Trophoblast cell (in vitro differentiated cells and primary cell): Measurements from ENCODE around the gene CLEC3A. TPM values are rescaled to one million over a fixed set of nuclear protein-coding genes. Genes with fewer than 3 reads are reported as not detected.

Source experiments
- DNase-seq, 2 donors: peaks; one replicate each; pipeline ENCODE4 v3.0.0-alpha.2; 2016
- H2AFZ ChIP-seq: 2 replicates; pipeline ENCODE4 v1.6.1; 2013; ENCODE audit warnings: low read length, moderate library complexity, mild to moderate bottlenecking; ENCODE audit not compliant: insufficient read depth, poor library complexity
- H2AK5ac ChIP-seq: 2 replicates; pipeline ENCODE4 v1.6.1; 2013; ENCODE audit warnings: mild to moderate bottlenecking, low read length
- H2BK120ac ChIP-seq: 2 replicates; pipeline ENCODE4 v1.6.1; 2013; ENCODE audit warnings: low read length, mild to moderate bottlenecking, moderate library complexity; ENCODE audit not compliant: insufficient read depth, poor library complexity
- H2BK12ac ChIP-seq: 2 replicates; pipeline ENCODE4 v1.6.1; 2013; ENCODE audit warnings: mild to moderate bottlenecking, low read length, moderate library complexity
- H2BK5ac ChIP-seq: 2 replicates; pipeline ENCODE4 v1.6.1; 2013; ENCODE audit warnings: low read length, low read depth, moderate library complexity, mild to moderate bottlenecking; ENCODE audit not compliant: poor library complexity
- H3K14ac ChIP-seq: 2 replicates; pipeline ENCODE4 v1.6.1; 2013; ENCODE audit warnings: mild to moderate bottlenecking, low read length
- H3K18ac ChIP-seq: 2 replicates; pipeline ENCODE4 v1.6.1; 2013; ENCODE audit warnings: mild to moderate bottlenecking, low read length
- H3K23ac ChIP-seq: 2 replicates; pipeline ENCODE4 v1.6.1; 2013; ENCODE audit warnings: low read length
- H3K27ac ChIP-seq: 2 replicates; pipeline ENCODE4 v1.5.1; 2013; ENCODE audit warnings: low read depth, mild to moderate bottlenecking, inconsistent platforms, low read length, moderate library complexity
- H3K27me3 ChIP-seq: 2 replicates; pipeline ENCODE4 v1.6.1; 2013; ENCODE audit warnings: inconsistent platforms, mild to moderate bottlenecking, low read length, moderate library complexity; ENCODE audit not compliant: insufficient read depth
- H3K36me3 ChIP-seq, 2 experiments: 1 replicate in 1 of 2; 2 replicates in 1 of 2; pipeline ENCODE4 v1.6.1; 2013; ENCODE audit warnings: low read length in 2 of 2, mild to moderate bottlenecking in 2 of 2, moderate library complexity in 1 of 2; ENCODE audit not compliant: insufficient read depth in 2 of 2, control insufficient read depth in 1 of 2
- H3K4ac ChIP-seq: 2 replicates; pipeline ENCODE4 v1.6.1; 2013; ENCODE audit warnings: low read depth, mild to moderate bottlenecking, low read length, moderate library complexity
- H3K4me1 ChIP-seq, 2 experiments: 1 replicate in 1 of 2; 2 replicates in 1 of 2; pipeline ENCODE4 v1.6.1; 2013; ENCODE audit warnings: low read length in 2 of 2, mild to moderate bottlenecking in 2 of 2, moderate library complexity in 1 of 2; ENCODE audit not compliant: insufficient read depth in 2 of 2, control insufficient read depth in 1 of 2
- H3K4me2 ChIP-seq: 2 replicates; pipeline ENCODE4 v1.6.1; 2013; ENCODE audit warnings: inconsistent platforms, mild to moderate bottlenecking, low read length, moderate library complexity
- H3K4me3 ChIP-seq: 2 replicates; pipeline ENCODE4 v1.5.1; 2013; ENCODE audit warnings: mild to moderate bottlenecking, low read depth, low read length, inconsistent platforms
- H3K79me1 ChIP-seq: one replicate; pipeline ENCODE4 v1.6.1; 2013; ENCODE audit warnings: low read length
- H3K79me2 ChIP-seq: 2 replicates; pipeline ENCODE4 v1.6.1; 2013; ENCODE audit warnings: low read length, mild to moderate bottlenecking; ENCODE audit not compliant: control insufficient read depth, insufficient read depth, poor library complexity
- H3K9ac ChIP-seq: 2 replicates; pipeline ENCODE4 v1.6.1; 2013; ENCODE audit warnings: mild to moderate bottlenecking, low read length
- H3K9me3 ChIP-seq: 2 replicates; pipeline ENCODE4 v1.6.1; 2013; ENCODE audit warnings: low read depth, mild to moderate bottlenecking, control low read depth, inconsistent platforms, low read length; ENCODE audit not compliant: insufficient read depth
- H4K12ac ChIP-seq: 2 replicates; pipeline ENCODE4 v1.6.1; 2013; ENCODE audit warnings: low read depth, mild to moderate bottlenecking, low read length, moderate library complexity
- H4K8ac ChIP-seq: 2 replicates; pipeline ENCODE4 v1.6.1; 2013; ENCODE audit warnings: low read depth, mild to moderate bottlenecking, low read length, moderate library complexity
- H4K91ac ChIP-seq: one replicate; pipeline ENCODE4 v1.6.1; 2013; ENCODE audit warnings: low read depth, mild to moderate bottlenecking, low read length, moderate library complexity
- WGBS: extraction: QIAGEN DNeasy Blood & Tissue Kit; methylation state at CpG from one replicate; pipeline ENCODE4 v1.1.7; 2013; ENCODE audit warnings: missing lambda C conversion rate; ENCODE audit not compliant: insufficient read length, insufficient coverage; ENCODE audit errors: extremely low coverage; 5-methylcytosine and 5-hydroxymethylcytosine counted together
- polyA plus RNA-seq: library from polyadenylated mRNA; stranded (reverse); fragments of 200-250 nt; gene quantifications from 2 replicates; pipeline ENCODE4 v1.2.3, GENCODE V29; 2013

Gene CLEC3A, protein sequence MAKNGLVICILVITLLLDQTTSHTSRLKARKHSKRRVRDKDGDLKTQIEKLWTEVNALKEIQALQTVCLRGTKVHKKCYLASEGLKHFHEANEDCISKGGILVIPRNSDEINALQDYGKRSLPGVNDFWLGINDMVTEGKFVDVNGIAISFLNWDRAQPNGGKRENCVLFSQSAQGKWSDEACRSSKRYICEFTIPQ
- 0.01 TPM in 1 of 2 replicates, not detected in the other for polyA plus RNA-seq

DNA sequence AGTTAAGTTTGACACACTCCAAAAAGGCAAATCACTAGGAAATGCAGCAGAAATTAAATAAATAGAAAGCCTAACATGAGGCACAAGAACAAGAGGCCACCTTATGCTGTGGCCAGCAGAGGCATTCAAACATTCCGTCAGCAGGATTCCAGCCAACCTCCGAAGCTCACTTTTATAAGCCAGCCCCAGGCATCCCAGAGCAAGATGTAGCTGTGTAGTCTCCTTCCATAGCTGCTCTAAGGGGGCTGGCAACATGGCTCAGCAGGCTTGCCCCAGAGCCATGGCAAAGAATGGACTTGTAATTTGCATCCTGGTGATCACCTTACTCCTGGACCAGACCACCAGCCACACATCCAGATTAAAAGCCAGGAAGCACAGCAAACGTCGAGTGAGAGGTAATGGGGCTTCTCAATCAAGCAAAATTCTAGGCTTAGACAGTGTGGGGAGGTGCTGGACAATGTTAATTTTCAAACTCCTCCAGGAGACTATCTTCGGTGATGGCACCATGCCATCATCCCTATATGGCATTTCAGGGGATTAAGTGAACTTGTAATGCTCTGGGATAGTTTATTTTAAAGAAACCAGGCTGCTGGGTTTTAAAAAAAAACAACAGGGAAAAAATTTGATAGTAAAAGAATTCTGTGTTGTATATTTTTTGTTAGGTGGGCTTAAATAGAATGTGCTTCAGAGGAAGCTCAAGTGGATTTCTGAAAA, at the start of gene CLEC3A:
Gene CLEC3A, plus strand, starts transcription at position 202 of the 714 bp plus-strand sequence. Its CDS starts 79 bp downstream, at position 281.
- Histone ChIP-seq H3K79me2 (no peaks in the 10 kb centered on the region), H4K12ac (no peak within 1 kb of the TSS), H3K9ac (no peak within 1 kb of the TSS), H3K4ac (no peak within 1 kb of the TSS), H2AFZ (no peak within 1 kb of the TSS), H3K27ac (no peak within 1 kb of the TSS), H3K36me3 (no peaks in the 10 kb centered on the region), H3K14ac (no peak within 1 kb of the TSS), H4K8ac (peak within 1 kb of the TSS; percentile 47), H3K18ac (no peak within 1 kb of the TSS), H2BK120ac (no peak within 1 kb of the TSS), H2AK5ac (no peak within 1 kb of the TSS), H3K9me3 (no peaks in the 10 kb centered on the region), H3K27me3 (no peaks in the 10 kb centered on the region), H3K4me2 (no peak within 1 kb of the TSS), H3K4me1 (no peaks in the 10 kb centered on the region), H3K23ac (no peak within 1 kb of the TSS), H2BK12ac (no peak within 1 kb of the TSS), H3K79me1 (no peaks in the 10 kb centered on the region), H4K91ac (no peak within 1 kb of the TSS), H3K4me3 (no peak within 1 kb of the TSS), H2BK5ac (no peak within 1 kb of the TSS)
- no peak for DNase-seq
- WGBS, result no CpG with 5 or more reads among the region's 5 CpGs

DNA sequence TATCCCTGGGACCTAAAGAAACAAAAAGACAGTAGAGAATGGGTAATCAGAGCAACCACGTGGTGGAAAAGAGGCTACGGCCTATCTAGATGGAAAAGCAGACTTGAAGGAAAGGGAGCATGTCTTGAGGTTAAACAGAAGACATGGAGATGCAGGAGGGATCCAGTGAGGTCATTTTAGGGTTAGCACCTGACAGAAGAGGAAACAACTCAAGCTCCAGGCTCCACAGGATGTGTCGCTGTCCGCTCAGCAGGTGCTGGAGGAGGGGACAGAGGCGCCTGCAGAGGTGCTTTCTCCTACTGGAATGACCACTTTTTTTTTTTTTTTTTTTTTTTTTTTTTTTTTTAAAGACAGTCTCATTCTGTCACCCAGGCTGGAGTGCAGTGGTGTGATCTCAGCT, 47.5 kb upstream of the CLEC3A start:
- H3K9ac ChIP-seq, result no peak overlapping the region
- H3K27ac ChIP-seq, result no peak overlapping the region
- H3K79me1 ChIP-seq, result no peaks in the 10 kb centered on the region
- DNase-seq, result peak in 1 of 2 donors; percentile 26
- H3K36me3 ChIP-seq, result no peaks in the 10 kb centered on the region
- H3K79me2 ChIP-seq, result no peaks in the 10 kb centered on the region
- WGBS, result no CpG with 5 or more reads among the region's 5 CpGs
- H4K12ac ChIP-seq, result no peak overlapping the region
- no peak overlapping the region for H4K91ac ChIP-seq
- H3K14ac ChIP-seq, result no peak overlapping the region
- H3K4me1 ChIP-seq, result no peaks in the 10 kb centered on the region
- no peak overlapping the region for H3K18ac ChIP-seq
- H3K4me2 ChIP-seq, result no peak overlapping the region
- no peak overlapping the region for H2BK12ac ChIP-seq
- H4K8ac ChIP-seq, result no peak overlapping the region
- H2BK5ac ChIP-seq, result no peak overlapping the region
- no peaks in the 10 kb centered on the region for H3K9me3 ChIP-seq
- no peak overlapping the region for H2AK5ac ChIP-seq
- no peak overlapping the region for H2BK120ac ChIP-seq
- H3K4me3 ChIP-seq, result no peak overlapping the region
- H3K23ac ChIP-seq, result no peak overlapping the region
- H3K27me3 ChIP-seq, result no peaks in the 10 kb centered on the region
- H3K4ac ChIP-seq, result no peak overlapping the region
- no peak overlapping the region for H2AFZ ChIP-seq

DNA sequence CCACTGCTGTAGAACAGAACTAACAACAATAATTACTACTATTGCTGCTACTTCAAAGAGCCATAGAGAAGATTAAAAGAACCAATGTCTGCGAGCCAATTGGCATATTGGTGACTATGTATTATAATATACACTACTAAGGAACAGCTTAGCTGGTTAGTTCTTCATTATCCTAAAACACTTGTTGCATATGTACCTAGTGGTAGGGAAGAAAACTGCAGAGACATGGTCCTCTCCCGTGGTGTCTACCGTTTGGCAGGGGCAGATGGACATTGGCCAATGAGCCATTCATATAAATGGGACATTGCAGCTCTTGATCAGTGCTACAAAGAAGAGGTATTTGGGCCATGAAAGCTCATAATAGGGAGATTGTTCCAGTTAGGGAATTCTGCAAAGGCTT, 46.4 kb upstream of the CLEC3A start:
- no peaks in the 10 kb centered on the region for H3K27me3 ChIP-seq
- H4K12ac ChIP-seq, result no peak overlapping the region
- no peak overlapping the region for H3K27ac ChIP-seq
- DNase-seq, result no peak
- H4K91ac ChIP-seq, result no peak overlapping the region
- H3K36me3 ChIP-seq, result no peaks in the 10 kb centered on the region
- WGBS, result no CpG with 5 or more reads among the region's 3 CpGs
- H3K4me2 ChIP-seq, result no peak overlapping the region
- no peak overlapping the region for H2BK5ac ChIP-seq
- H3K14ac ChIP-seq, result no peak overlapping the region
- H3K23ac ChIP-seq, result no peak overlapping the region
- no peak overlapping the region for H4K8ac ChIP-seq
- H2BK120ac ChIP-seq, result no peak overlapping the region
- no peak overlapping the region for H3K9ac ChIP-seq
- no peak overlapping the region for H3K4me3 ChIP-seq
- H2AK5ac ChIP-seq, result no peak overlapping the region
- H2AFZ ChIP-seq, result no peak overlapping the region
- no peaks in the 10 kb centered on the region for H3K4me1 ChIP-seq
- H3K79me2 ChIP-seq, result no peaks in the 10 kb centered on the region
- no peak overlapping the region for H2BK12ac ChIP-seq
- H3K9me3 ChIP-seq, result no peaks in the 10 kb centered on the region
- H3K18ac ChIP-seq, result no peak overlapping the region
- no peaks in the 10 kb centered on the region for H3K79me1 ChIP-seq
- no peak overlapping the region for H3K4ac ChIP-seq

DNA sequence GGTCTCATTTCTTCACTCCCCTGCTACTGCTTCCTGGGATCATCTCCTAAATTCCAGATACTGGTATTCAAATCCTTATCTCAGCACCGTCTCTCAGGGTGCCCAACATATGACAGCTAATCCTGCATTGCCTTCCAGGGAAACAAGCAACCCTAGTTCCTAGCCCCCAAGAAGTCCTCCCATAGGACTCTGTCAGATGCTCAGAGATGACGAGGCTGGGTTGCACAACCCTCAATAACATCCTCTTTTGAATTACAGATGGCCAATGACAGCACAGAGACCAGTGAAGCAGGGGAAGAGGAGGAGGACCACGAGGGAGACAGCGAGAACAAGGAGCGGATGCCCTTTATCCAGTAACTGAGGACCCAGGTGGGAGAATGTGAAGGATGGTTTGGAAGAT, 45.0 kb upstream of the CLEC3A start:
- no peaks in the 10 kb centered on the region for H3K36me3 ChIP-seq
- no peak overlapping the region for H3K4me2 ChIP-seq
- H3K27ac ChIP-seq, result no peak overlapping the region
- no peak overlapping the region for H4K8ac ChIP-seq
- WGBS, result no CpG with 5 or more reads among the region's 5 CpGs
- no peak overlapping the region for H3K4ac ChIP-seq
- no peaks in the 10 kb centered on the region for H3K9me3 ChIP-seq
- no peaks in the 10 kb centered on the region for H3K4me1 ChIP-seq
- no peak overlapping the region for H3K4me3 ChIP-seq
- H4K12ac ChIP-seq, result no peak overlapping the region
- H2BK12ac ChIP-seq, result no peak overlapping the region
- no peak overlapping the region for H3K14ac ChIP-seq
- H2AK5ac ChIP-seq, result no peak overlapping the region
- H2BK120ac ChIP-seq, result no peak overlapping the region
- H3K79me1 ChIP-seq, result no peaks in the 10 kb centered on the region
- H3K27me3 ChIP-seq, result no peaks in the 10 kb centered on the region
- no peak overlapping the region for H4K91ac ChIP-seq
- H3K18ac ChIP-seq, result no peak overlapping the region
- H3K23ac ChIP-seq, result no peak overlapping the region
- no peak overlapping the region for H2BK5ac ChIP-seq
- DNase-seq, result no peak
- no peak overlapping the region for H3K9ac ChIP-seq
- no peaks in the 10 kb centered on the region for H3K79me2 ChIP-seq
- no peak overlapping the region for H2AFZ ChIP-seq
